ENCODE data around the gene TSPAN7. TPM values are rescaled to one million over a fixed set of nuclear protein-coding genes. Genes with fewer than 3 reads are reported as not detected.

TSPAN7 gene
- total and polyA plus RNA-seq, 9 of the 15 experiments (the other 6 are each of a cell fraction or from before 2014, with no cell fraction given) = 0.07 to 0.29 (median 0.12) TPM; not detected in 1

- BruUV-seq (replicated peaks) = no TSS peak
- Histone ChIP-seq H3K9me1 (ENCODE audit: control insufficient read depth, insufficient read depth, low read length) (no peaks in the 10 kb centered on the region), H3K79me2 (ENCODE audit: control insufficient read depth, insufficient read depth, low read length) (no peaks in the 10 kb centered on the region), H2AFZ (ENCODE audit: low read depth, low read length) (no peak overlapping the region), H3K9ac (ENCODE audit: insufficient read depth in 1 of 2, low read depth in 2 of 2, low read length in 2 of 2) (no peak overlapping the region), H3K4me3 (no peak overlapping the region), H3K36me3 (ENCODE audit: control insufficient read depth, insufficient read depth, low read length) (no peaks in the 10 kb centered on the region), H4K20me1 (replicated peaks; ENCODE audit: control insufficient read depth, insufficient read depth, low read length) (no peaks in the 10 kb centered on the region), H3K9me3 (replicated peaks; ENCODE audit: control insufficient read depth, insufficient read depth, low read depth, low read length) (no peaks in the 10 kb centered on the region), H3K4me1 (replicated peaks in 1 of 2; ENCODE audit: control insufficient read depth in 2 of 2, insufficient read depth in 2 of 2, low read length in 2 of 2) (0 out of 5 replicates have a peak, but pooled peaks cover 0 to 3% of the 10 kb centered on the region in 2 experiments), H3K4me2 (ENCODE audit: insufficient read depth, low read length) (no peak overlapping the region), H3K27me3 (ENCODE audit: control insufficient read depth in 2 of 2, insufficient read depth in 2 of 2, low read length in 2 of 2) (no peaks in the 10 kb centered on the region), H3K27ac (ENCODE audit: extremely low read depth, low read depth, low read length) (no peak overlapping the region)
- in situ Hi-C loops (cut with MboI) (loop anchor here (10.0 kb wide), 1 partner anchor 772 kb away; no protein-coding TSS in a partner anchor), intact Hi-C loops (cut with micrococcal nuclease) (no loop called here)
- WGBS (ENCODE audit: insufficient coverage, low coverage, missing lambda C conversion rate) = 35% methylated on average over 3 of the region's 3 CpGs
- TF ChIP-seq LCOR (CRISPR knock-in tag; IDR thresholded peaks at IDR 0.05) = no peak
- DNase-seq (ENCODE audit: extremely low read depth in 1 of 4, low spot score in 3 of 4) = no peak
- ChIA-PET CTCF (ENCODE audit: low intra/inter-chr PET ratio) (no interaction called here), POLR2A (no interaction called here)
- no peak for FAIRE-seq
- no peak; the same call in 2 of the 3 replicates for ATAC-seq
These were observed 111.3 kb downstream of the TSPAN7 start for GRCh38 chrX:38672646-38673045.

- in situ Hi-C loops (cut with MboI) = loop anchor here (10.0 kb wide), 1 partner anchor 769 kb away; no protein-coding TSS in a partner anchor
- BruUV-seq (replicated peaks) = no TSS peak
- no peak for TF ChIP-seq FOXA3 (CRISPR knock-in tag; conservative IDR thresholded peaks at IDR 0.05 in 1 of 2, IDR thresholded peaks at IDR 0.05 in 1 of 2)
- no peak for TF ChIP-seq FUS (optimal IDR thresholded peaks at IDR 0.05; ENCODE audit: low read depth, low read length)
- no peak for TF ChIP-seq MCM5 (IDR thresholded peaks at IDR 0.05; ENCODE audit: low read depth)
- TF ChIP-seq STAT5B (CRISPR knock-in tag; IDR thresholded peaks at IDR 0.05) = no peak
- no peak for TF ChIP-seq ZNF785 (CRISPR knock-in tag; IDR thresholded peaks at IDR 0.05)
- TF ChIP-seq TAF15 (IDR thresholded peaks at IDR 0.05; ENCODE audit: low read depth, low read length) = no peak
- TF ChIP-seq ZFPM2 (CRISPR knock-in tag; IDR thresholded peaks at IDR 0.05) = no peak
- TF ChIP-seq MEF2A (IDR thresholded peaks at IDR 0.05; ENCODE audit: control insufficient read depth, low read depth, low read length) = no peak
- TF ChIP-seq HLTF (IDR thresholded peaks at IDR 0.05) = no peak
- TF ChIP-seq RBM25 (IDR thresholded peaks at IDR 0.05; ENCODE audit: low read depth, low read length, severe bottlenecking) = no peak
- no peak for TF ChIP-seq L3MBTL2 (IDR thresholded peaks at IDR 0.05)
- TF ChIP-seq POLR3A (IDR thresholded peaks at IDR 0.05; ENCODE audit: borderline replicate concordance, extremely low read depth, insufficient read depth, insufficient read length) = no peak
- TF ChIP-seq WHSC1 (IDR thresholded peaks at IDR 0.05; ENCODE audit: low read length) = no peak
- TF ChIP-seq ZNF449 (CRISPR knock-in tag; IDR thresholded peaks at IDR 0.05) = no peak
- TF ChIP-seq CXXC5 (CRISPR knock-in tag; IDR thresholded peaks at IDR 0.05) = no peak
- no peak for TF ChIP-seq ZNF124 (CRISPR knock-in tag; IDR thresholded peaks at IDR 0.05)
- no peak for TF ChIP-seq TRIM28 (IDR thresholded peaks at IDR 0.05)
- FAIRE-seq = no peak
- no peak overlapping the region for H3K4me3 ChIP-seq
- H3K79me2 ChIP-seq (ENCODE audit: control insufficient read depth, insufficient read depth, low read length) = no peaks in the 10 kb centered on the region
- H3K27me3 ChIP-seq (ENCODE audit: control insufficient read depth in 2 of 2, insufficient read depth in 2 of 2, low read length in 2 of 2) = no peaks in the 10 kb centered on the region; a peak in 1 of 5 replicates
- H3K9me3 ChIP-seq (replicated peaks; ENCODE audit: control insufficient read depth, insufficient read depth, low read depth, low read length) = no peaks in the 10 kb centered on the region
- no peak for ATAC-seq
- no peak for DNase-seq (ENCODE audit: extremely low read depth in 1 of 4, low spot score in 3 of 4)
- intact Hi-C loops (cut with micrococcal nuclease) = no loop called here
- no peaks in the 10 kb centered on the region for H3K9me1 ChIP-seq (ENCODE audit: control insufficient read depth, insufficient read depth, low read length)
- no peaks in the 10 kb centered on the region for H3K36me3 ChIP-seq (ENCODE audit: control insufficient read depth, insufficient read depth, low read length)
- H3K27ac ChIP-seq (ENCODE audit: extremely low read depth, low read depth, low read length) = no peak overlapping the region
- 4% methylated on average over 3 of the region's 3 CpGs for WGBS (ENCODE audit: insufficient coverage, low coverage, missing lambda C conversion rate)
- CTCF ChIA-PET (ENCODE audit: low intra/inter-chr PET ratio) = no interaction called here
- H2AFZ ChIP-seq (ENCODE audit: low read depth, low read length) = no peak overlapping the region
- no peaks in the 10 kb centered on the region for H3K4me1 ChIP-seq (replicated peaks in 1 of 2; ENCODE audit: control insufficient read depth in 2 of 2, insufficient read depth in 2 of 2, low read length in 2 of 2)
- H3K9ac ChIP-seq (ENCODE audit: insufficient read depth in 1 of 2, low read depth in 2 of 2, low read length in 2 of 2) = no peak overlapping the region
- H4K20me1 ChIP-seq (replicated peaks; ENCODE audit: control insufficient read depth, insufficient read depth, low read length) = no peaks in the 10 kb centered on the region
- no peak overlapping the region for H3K4me2 ChIP-seq (ENCODE audit: insufficient read depth, low read length)
- POLR2A ChIA-PET = no interaction called here
These were observed 114.5 kb downstream of the TSPAN7 start for GRCh38 chrX:38675856-38676255.
